ENCODE measurements around the gene NWD2. TPM values are rescaled to one million over a fixed set of nuclear protein-coding genes. Genes with fewer than 3 reads are reported as not detected.

The NWD2 gene
- total and polyA plus RNA-seq, 10 of the 15 experiments (the other 5 are each of a cell fraction or from before 2014, with no cell fraction given), result not detected

GRCh38 chr4:37219990-37220389 lies 24.6 kb upstream of the NWD2 start (continued):
- TF ChIP-seq ZNF687 (IDR thresholded peaks at IDR 0.05) (no peak), POLR2A (IDR thresholded peaks at IDR 0.05; ENCODE audit: low read depth, low read length) (no peak)
- TF ChIP-seq, protein P1, sequence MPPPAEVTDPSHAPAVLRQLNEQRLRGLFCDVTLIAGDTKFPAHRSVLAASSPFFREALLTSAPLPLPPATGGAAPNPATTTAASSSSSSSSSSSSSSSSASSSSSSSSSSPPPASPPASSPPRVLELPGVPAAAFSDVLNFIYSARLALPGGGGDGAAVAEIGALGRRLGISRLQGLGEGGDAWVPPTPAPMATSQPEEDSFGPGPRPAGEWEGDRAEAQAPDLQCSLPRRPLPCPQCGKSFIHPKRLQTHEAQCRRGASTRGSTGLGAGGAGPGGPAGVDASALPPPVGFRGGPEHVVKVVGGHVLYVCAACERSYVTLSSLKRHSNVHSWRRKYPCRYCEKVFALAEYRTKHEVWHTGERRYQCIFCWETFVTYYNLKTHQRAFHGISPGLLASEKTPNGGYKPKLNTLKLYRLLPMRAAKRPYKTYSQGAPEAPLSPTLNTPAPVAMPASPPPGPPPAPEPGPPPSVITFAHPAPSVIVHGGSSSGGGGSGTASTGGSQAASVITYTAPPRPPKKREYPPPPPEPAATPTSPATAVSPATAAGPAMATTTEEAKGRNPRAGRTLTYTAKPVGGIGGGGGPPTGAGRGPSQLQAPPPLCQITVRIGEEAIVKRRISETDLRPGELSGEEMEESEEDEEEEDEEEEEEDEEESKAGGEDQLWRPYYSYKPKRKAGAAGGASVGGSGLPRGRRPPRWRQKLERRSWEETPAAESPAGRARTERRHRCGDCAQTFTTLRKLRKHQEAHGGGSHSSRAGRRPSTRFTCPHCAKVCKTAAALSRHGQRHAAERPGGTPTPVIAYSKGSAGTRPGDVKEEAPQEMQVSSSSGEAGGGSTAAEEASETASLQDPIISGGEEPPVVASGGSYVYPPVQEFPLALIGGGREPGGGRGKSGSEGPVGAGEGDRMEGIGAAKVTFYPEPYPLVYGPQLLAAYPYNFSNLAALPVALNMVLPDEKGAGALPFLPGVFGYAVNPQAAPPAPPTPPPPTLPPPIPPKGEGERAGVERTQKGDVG (CRISPR knock-in tag; IDR thresholded peaks at IDR 0.05), result no peak
- TF ChIP-seq, protein P2, sequence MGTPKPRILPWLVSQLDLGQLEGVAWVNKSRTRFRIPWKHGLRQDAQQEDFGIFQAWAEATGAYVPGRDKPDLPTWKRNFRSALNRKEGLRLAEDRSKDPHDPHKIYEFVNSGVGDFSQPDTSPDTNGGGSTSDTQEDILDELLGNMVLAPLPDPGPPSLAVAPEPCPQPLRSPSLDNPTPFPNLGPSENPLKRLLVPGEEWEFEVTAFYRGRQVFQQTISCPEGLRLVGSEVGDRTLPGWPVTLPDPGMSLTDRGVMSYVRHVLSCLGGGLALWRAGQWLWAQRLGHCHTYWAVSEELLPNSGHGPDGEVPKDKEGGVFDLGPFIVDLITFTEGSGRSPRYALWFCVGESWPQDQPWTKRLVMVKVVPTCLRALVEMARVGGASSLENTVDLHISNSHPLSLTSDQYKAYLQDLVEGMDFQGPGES (IDR thresholded peaks at IDR 0.05), result no peak

GRCh38 chr4:37220685-37221084 lies 23.9 kb upstream of the NWD2 start:
- H3K36me3 ChIP-seq (ENCODE audit: control insufficient read depth in 2 of 2, insufficient read depth in 2 of 2, low read length in 1 of 2), result no peaks in the 10 kb centered on the region
- POLR2A ChIA-PET, result no interaction called here
- no peak for FAIRE-seq

More at GRCh38 chr4:37220685-37221084, 23.9 kb upstream of the NWD2 start:
- ChIA-PET SMC1A (ENCODE audit: uncharacterized antibody, unreplicated experiment) (no interaction called here), RAD21 (ENCODE audit: unreplicated experiment) (no interaction called here), CTCF (no interaction called here)
- Histone ChIP-seq H3K9ac (ENCODE audit: control insufficient read depth, insufficient read depth, low read length) (no peak overlapping the region), H3K4me2 (ENCODE audit: control insufficient read depth, insufficient read depth) (no peak overlapping the region), H3K27ac (ENCODE audit: control insufficient read depth, insufficient read depth) (no peak overlapping the region), H4K20me1 (ENCODE audit: control insufficient read depth, insufficient read depth) (no peaks in the 10 kb centered on the region), H3K4me1 (ENCODE audit: control insufficient read depth, insufficient read depth, low read length) (no peaks in the 10 kb centered on the region), H3K27me3 (replicated peaks in 1 of 2; ENCODE audit: control insufficient read depth in 2 of 2, insufficient read depth in 2 of 2, low read length in 1 of 2) (no peaks in the 10 kb centered on the region; a peak in 1 of 4 replicates), H3K9me3 (replicated peaks; ENCODE audit: control insufficient read depth, insufficient read depth, low read length) (no peaks in the 10 kb centered on the region), H3K79me2 (ENCODE audit: control insufficient read depth, insufficient read depth, low read length) (no peaks in the 10 kb centered on the region), H2AFZ (ENCODE audit: control insufficient read depth, low read depth, low read length) (no peak overlapping the region), H3K4me3 (no peak overlapping the region)
- in situ Hi-C loops (cut with MboI) (no loop called here), intact Hi-C loops (cut with micrococcal nuclease; ENCODE audit: unreplicated experiment) (no loop called here)
- whole genome bisulfite sequencing (ENCODE audit: insufficient coverage, insufficient replicate concordance, low lambda C conversion rate, missing lambda C conversion rate), result 43% methylated on average over 3 of the region's 3 CpGs
- BruUV-seq (replicated peaks), result no TSS peak
- ATAC-seq (no peak), DNase-seq (ENCODE audit: low read depth, low spot score) (no peak)
- TF ChIP-seq ATF7 (IDR thresholded peaks at IDR 0.05; ENCODE audit: low read depth) (no peak), SPI1 (IDR thresholded peaks at IDR 0.05; ENCODE audit: borderline replicate concordance, insufficient read depth, low read depth, low read length) (0 out of 2 replicates have a peak, but pooled peaks have one; percentile 5), RAD51 (IDR thresholded peaks at IDR 0.05) (no peak), TCF3 (IDR thresholded peaks at IDR 0.05; ENCODE audit: borderline replicate concordance, insufficient read depth, low read depth, low read length) (no peak), KAT2A (conservative IDR thresholded peaks at IDR 0.05; ENCODE audit: control insufficient read depth, low read depth, low read length) (no peak)
